COR-L47 (cell line): ENCODE results near the gene ANXA9.

Experiments used
- DNase-seq: peaks from one replicate; lab custom pipeline; 2025; lab: John Stamatoyannopoulos, UW

ANXA9 gene

DNA sequence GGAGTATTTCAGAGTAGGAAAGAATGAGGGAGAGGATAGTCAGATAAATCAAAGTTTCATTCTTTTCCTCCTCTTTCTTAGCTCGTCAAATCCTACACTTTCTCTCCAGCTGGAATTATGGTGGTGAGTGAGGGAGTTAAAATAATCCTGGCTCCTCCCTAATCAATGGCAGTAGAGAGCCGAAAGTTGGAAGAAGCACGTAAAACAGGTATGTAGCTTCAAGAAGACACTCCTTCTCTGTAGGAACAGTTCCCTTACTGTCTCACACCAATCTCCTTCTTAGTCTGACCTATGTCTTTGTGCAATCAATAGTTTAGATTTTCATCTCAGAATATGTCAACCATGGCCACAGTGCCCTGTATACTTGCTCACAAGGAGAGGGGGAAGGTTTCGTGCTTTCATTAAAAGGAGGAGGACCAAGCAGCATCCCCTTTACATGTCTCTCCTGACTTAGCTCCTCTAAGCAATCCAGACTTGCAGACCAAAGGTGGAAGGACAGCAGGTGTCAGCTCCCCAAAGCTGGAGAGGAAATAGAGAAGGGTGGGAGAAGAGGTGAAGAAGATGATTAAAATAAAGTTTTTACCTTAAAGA, 23.7 kb downstream of the ANXA9 start:
- DNase-seq, result no peak

DNA sequence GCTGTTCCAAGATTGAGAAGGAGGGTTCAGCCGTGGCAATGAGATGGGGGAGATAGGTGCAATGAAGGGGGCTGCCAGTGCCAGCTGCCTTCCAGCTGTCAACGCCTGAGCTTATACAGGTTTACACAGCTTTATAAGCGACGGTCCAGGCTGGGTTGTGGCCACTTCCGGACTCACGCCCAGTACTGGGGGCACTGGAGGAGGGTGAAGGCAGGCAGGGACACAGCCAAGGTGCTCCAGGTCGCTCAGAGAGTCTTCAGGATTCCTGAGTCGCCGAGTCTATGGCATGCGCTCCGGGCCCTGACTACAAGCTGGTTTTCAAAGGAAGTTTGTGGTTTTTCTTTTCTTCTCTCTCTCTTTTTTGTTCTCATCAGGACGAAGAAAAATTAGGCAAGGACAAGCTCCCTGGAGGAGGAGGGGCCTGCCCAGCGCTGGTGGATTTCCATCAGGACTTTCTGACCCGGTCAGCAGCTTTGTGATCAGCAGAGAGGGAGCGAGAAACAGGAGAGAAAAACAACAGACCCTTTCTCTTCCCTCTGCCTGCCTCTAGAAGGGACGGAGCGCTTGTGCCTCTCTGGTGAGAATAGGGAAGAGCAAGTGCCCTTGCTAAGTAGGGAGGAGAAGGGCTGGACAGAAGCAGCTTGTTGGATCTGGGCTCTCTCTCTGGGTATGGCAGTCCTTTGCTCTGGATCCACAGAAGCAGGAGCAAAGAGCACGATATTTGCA, 24.4 kb downstream of the ANXA9 start, which contains the start of gene MINDY1:
Gene MINDY1, minus strand, starts transcription at position 576 of the 726 bp plus-strand sequence. CDS start 4,285 bp downstream, outside the sequence.
- peak; percentile 54 for DNase-seq

DNA sequence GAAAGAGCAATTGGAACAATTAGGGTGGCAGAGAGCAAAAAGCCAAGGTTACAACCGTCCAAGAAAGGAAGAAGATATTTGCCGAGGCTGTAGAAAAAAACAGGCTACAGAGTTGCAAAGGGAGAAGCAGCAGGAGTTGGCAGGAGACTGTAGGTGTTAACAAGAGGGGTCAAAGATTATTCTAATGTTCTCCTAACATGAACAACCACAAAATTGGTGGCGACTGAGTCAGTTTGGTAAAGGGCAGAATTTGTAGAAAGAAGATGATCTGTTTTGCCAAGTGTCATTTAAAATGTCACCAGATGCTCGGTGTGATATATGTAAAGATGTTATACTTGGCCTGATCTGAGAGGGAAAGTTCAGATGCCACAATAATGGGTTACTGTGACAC, 25.8 kb downstream of the ANXA9 start:
- no peak for DNase-seq

DNA sequence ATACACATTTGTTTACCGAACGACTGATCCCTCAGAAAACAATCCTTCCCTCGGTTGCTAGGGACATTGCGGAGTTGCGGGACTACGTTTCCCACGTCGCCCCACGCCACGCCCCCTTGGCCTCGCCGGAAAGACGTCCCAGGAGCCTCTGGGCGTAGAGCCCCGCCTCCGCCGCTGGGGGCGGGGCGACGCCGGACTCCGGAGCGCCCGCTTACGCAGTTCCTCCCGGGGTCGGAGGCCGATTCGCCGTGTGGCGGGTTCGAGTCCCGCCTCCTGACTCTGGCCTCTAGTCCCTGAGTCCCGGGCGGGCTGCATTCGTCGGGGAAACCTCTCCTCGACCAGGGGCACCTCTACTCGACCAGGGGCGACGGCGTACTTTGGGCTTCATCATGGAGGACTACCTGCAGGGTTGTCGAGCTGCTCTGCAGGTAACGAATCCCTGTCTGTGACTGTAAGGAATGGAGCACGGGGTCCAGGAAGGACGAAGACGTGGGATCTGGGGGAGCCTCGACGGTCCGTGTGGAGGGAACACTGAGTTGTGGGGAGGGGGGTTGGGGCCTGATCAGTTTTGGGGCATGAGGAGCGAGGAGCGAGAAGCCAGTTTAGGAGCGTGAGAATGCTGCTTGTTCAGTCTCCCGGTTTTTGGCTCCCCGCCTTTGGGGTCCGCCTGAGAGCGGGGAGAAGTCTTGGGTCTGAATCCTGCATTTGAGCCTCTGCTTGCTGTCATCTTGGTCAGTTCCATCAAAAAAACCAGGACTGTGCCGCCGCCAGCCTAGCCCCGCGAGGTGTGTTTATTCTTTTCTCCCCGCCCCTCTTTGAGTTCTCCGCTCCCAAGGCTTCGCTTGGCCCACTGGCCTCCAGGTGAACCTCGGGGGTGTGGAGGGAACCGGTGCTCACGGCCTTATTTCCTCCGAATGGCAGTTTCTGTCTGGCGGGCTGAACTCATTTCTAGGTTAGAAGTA, 26.4 kb downstream of the ANXA9 start, which contains the start of gene PRUNE1:
Gene PRUNE1, plus strand, starts transcription at position 206 of the 962 bp plus-strand sequence. Its CDS starts 184 bp downstream, at position 390.
- DNase-seq, result peak; percentile 94

DNA sequence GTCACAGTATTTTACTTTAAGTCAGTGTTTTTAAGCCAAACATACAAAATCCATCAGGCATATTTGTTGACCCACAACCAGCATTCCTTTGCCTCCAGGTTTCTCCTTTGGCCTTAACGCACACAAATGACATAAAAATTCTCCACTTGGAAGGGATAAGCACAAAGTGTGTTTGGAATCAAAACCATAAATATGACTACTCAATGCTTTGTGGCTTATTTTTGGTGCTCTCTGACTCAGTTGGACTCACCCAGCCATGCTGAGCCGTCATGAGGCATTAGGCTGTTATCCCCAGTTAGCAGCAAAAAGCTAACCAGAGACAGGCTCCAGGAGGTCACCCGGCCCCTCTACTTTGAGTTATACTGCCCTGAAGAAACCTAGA, 27.1 kb downstream of the ANXA9 start:
- DNase-seq, result no peak

DNA sequence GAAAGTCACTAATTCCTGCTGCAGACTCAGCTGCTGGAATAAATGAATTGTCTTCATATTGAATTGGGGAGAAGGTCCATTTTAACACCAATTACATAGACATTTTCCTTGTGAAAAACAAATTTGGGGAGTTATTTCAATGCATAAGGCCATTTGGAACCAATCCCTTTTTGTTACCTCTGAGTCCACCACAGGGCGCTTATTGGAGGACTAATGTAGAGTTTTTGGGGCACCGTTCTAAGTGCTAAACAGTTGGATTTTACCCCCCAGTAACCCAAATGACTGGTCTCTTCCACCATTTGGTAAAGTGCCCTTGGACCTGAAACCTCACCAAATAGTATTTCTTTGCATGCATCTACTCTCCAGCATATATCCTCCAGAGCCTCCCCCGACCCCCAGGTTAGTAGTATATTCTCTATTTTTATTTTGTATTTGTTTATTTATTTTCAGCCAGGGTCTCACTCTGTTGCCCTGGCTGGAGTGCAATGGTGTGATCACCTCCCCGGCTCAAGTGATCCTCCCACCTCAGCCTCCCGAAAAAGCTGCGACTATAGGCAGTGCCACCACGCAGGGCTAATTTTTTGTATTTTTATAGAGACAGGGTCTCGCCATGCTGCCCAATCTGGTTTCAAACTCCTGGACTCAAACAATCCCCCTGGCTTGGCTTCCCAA, 27.7 kb downstream of the ANXA9 start:
- DNase-seq, result no peak

DNA sequence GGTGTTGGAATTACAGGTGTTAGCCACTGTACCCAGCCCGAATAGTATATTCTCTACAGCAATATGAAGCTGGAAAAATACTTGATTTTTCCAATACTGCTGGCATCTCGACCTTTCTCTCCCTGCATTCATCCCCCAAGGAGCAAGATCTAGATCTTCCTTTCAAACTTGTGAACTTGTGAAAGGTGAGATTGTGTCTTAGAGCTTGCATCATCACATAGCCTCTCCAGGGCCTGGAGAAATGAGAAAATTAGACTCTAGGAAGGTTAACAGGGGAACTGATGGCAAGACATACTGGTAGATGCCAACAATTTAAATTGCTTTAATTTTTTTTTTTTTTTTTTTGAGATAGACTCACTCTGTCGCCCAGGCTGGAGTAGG, 28.2 kb downstream of the ANXA9 start:
- no peak for DNase-seq

DNA sequence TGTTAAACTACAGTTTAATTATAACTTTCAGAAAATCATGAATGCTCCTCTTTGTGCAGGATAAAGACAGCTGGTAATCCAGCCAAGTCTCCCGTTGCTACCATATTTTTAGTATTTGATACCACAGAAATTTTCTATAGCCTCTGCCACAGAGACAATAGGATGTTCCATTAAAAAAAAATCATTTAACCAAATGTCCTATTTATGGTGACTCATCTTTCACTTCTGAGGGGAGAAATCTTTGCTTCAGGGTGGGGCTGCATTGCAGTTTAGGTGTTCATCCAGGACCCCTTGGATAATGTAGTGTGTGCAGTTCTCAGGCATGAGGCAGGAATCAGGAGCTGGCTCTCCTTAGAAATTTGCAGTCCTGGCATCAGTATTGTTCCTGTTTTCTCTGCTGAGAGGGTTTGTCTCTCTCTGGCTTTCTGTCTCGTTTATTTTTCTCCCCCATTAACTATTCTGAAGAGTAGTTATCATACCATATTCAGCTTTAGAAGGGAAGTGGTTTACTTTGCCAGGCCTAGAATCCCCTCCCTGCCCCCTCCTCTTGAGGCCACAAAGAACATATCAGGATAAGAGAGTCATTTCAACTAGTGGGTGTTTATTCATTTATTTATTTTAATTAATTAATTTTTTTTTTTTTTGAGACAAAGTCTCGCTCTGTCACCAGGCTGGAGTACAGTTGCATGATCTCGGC, 29.2 kb downstream of the ANXA9 start:
- DNase-seq, result no peak

DNA sequence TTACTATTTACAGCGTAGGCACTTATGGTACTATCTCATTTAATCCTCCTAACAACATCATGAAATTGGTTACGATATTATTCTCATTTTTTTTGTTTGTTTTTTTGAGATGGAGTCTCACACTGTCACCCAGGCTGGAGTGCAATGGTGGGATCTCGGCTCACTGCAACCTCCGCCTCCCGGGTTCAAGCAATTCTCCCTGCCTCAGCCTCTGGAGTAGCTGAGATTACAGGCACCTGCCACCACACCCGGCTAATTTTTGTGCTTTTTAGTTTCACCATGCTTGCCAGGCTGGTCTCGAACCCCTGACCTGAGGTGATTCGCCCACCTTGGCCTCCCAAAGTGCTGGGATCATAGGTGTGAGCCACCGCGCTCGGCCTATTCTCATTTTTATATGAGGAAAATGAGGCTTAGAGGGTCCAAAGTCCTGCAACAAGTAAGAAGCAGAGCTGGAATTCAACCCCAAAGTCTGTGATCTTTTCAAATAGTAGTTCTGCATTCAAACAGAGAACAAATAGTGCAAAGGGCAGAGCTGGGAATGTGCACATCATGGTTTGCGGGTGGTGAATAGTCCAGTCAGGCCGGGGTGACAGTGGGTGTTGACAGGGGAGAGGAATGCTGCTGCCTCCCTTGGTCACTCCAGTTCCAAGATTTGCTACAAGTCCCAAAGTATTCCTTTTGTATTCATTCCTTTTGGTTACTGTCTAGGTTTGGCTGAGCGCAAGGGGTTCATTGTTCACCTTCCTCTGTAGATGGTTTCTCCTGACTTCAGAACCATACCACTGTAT, 30.8 kb downstream of the ANXA9 start:
- no peak for DNase-seq

DNA sequence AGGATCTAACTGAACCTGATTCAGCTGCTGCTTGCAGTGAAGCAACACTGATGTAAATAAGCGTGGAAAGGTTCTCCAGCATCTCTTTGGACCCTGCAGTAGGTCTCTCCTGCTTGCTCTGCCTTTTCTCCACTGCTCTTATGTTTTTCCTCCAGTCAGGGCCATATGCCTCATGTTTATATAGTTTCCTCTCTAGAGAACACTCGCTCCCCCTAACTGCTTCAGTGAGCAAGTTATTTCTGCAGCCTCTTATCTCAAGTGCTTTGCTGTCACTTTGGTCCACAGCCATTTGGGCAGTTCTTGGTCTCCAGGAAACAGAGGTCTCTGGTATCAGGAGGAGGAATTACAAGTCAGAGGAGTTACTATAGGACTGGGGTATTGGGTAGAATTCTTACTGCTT, 31.4 kb downstream of the ANXA9 start:
- DNase-seq, result no peak

DNA sequence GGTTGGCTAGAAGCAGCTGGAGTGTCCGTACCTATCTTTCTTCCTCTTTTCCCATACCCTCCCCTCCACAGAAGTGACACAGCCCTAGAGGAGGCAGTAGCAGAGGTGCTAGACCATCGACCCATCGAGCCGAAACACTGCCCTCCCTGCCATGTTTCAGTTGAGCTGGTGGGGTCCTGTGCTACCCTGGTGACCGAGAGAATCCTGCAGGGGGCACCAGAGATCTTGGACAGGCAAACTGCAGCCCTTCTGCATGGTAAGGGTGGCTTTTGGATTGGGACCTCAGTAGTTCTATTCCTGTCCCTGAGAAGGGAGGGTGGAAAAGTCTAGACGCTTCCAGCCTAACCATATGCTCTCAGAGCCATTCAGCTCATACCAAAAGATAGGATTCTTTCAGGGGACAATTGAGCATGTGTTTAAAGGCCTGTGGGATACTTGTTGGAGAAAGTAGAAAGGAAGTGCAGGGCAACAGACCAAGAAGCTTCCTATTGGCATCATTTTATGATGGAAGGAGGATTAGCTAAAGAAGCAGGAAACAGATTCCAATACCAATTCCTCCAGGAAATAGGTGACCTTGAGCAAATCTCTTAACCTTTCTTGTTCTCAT, 42.6 kb downstream of the ANXA9 start:
- DNase-seq, result peak; percentile 71

DNA sequence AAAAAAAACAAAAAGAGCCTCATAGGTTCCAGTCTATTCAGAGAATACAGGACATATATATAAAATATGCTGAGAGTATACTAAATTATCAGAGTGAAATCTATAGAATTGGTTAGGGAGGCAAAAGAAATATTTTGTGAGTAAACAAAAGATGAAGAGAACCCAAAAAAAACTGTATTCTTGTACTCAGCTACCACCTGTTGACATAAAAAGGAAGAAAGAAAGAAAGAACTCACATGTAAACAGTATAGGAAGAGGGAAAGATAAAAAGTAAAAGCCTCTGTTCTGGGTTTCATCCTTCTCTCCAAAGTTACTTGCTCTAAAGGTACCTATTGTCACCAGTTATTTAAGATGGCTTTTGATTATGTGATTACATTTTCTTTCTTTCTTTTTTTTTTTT, 44.4 kb downstream of the ANXA9 start:
- no peak for DNase-seq

DNA sequence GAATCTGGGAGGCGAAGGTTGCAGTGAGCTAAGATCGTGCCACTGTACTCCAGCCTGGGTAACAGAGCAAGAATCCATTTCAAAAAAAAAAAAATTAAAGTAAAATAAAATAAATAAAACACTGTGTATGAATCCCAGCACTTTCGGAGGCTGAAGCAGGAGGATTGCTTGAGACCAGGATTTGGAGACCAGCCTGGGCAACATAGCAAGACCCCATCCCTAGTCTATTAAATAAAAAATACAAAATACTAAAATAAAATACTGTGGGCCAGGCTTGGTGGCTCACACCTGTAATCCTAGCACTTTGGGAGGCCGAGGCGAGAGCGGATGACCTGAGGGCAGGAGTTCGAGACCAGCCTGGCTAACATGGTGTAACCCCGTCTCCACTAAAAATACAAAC, 50.1 kb downstream of the ANXA9 start:
- DNase-seq, result no peak

DNA sequence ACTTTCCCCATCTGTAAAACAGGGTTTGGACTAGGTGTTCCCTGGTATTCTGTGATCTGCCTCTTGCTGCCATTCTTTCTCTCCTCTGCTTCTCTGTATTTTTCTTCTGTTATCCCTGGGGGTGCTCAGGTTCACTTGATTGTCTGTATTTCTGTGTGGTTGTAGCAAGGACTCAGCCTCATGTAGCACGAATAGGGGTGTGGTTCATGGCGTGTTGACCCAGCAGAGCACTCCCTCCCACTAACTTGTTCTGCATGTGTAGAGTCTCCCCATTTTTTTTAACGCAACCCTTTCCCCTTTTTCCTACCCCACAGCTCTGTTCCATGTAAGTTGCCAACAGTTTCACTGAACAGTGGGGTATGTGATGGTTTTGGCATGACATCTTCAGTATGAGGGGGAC, 53.1 kb downstream of the ANXA9 start:
- DNase-seq, result no peak

DNA sequence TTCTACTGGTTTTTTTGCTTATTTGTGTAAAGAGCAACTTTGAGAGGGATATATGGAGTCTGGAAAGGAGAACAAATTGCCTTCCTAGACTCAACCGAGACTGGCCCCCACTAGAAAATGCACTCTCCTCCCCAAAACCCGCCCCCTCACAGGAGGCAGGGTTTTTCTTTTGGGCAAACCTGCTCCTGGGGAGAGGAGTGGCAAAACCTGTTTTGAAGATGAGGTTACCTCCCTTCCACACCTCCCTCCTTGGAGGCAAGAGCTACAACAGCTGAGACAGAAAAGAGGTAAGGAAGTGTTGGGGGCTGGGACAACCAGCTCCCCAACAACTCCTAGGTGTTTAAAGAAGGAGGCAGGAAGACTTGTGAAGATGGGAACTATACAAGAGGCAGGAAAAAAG, 54.3 kb downstream of the ANXA9 start, which contains the start of gene BNIPL:
Gene BNIPL, plus strand, starts transcription at position 231 of the 400 bp plus-strand sequence. Its CDS starts 140 bp downstream, at position 371.
- no peak for DNase-seq

DNA sequence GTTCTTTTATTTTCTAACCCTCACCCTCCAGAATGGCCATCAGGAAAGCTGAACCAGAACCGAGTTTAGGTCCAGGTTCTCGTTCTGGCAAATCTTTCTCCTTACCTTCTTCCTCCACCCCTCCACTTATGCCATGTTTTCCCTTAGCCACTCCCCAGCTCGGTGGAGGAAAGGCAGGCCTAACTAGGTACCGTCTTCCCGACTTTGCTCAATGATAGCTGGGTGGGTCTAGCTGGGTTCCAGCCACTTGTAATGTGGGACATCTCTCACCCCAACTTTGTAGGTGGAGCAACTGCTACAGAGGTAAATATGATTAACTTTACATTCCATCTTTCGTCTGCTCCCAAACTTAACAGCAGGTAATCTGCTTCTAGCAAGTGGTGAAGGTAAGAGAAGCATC, 54.9 kb downstream of the ANXA9 start:
- no peak for DNase-seq

DNA sequence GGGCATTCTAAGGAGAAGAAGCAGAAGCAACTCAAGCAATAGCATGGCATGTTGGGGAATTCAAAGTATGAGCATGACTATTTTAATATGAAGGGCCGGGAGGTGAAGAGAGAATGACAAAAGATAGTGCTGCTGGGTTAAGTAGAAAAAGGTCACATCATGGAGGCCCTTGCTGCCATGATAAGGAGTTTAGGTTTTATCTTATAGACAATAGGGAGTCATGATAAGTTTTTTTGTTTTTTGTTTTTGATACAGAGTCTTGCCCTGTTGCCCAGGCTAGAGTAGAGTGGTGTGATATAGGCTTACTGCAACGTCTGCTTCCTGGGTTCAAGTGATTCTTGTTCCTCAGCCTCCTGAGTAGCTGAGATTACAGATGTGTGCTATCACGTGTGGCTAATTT, 57.4 kb downstream of the ANXA9 start:
- no peak for DNase-seq

DNA sequence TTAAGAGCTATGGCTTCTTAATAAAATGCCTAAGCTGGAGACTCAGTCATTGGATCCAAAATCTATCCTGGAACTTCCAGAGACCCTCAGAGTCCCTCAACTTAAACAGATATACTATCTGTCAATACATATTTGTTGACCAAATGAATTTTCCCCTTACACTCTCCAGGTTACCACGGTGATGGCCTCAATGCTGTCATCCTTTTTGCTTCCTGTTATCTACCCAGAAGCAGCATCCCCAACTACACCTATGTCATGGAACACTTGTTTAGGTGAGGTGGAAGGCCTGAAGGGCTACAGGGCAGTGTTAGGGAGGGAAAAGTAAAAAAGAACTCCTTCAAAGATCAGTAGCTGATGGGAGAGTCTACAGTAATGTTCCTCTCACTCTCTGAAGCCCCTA, 61.1 kb downstream of the ANXA9 start:
- DNase-seq, result no peak
